GOT3 (cell line): ENCODE results near the gene RBM33.

Source experiments
- DNase-seq: peaks from one replicate; lab custom pipeline; 2025; ENCODE audit warnings: mixed read lengths; lab: John Stamatoyannopoulos, UW

Gene RBM33

GRCh38 chr7:155774947-155775346 lies 130.5 kb downstream of the RBM33 start:
- no peak for DNase-seq

DNA sequence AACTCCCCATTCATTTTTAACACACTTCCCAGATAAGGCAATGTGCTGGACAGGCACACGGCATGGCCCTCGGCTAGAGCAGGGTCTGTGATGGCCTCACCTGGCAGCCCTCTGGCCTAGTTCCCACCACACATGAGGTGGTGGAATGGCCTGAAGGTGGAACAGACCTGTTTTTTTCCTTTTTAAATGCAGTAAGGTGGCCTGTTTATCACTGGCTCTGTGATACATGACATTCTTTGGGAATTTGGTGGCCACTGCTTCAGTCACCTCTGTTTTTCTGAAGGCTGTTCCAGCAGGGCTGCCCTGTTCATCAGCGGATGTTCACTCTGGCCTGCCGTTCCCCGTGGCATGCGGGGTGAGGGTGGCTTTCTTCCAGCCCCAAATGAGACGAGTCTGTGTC lies 131.2 kb downstream of the RBM33 start:
- DNase-seq = no peak

GRCh38 chr7:155776606-155777005 lies 132.1 kb downstream of the RBM33 start:
- DNase-seq = no peak

GRCh38 chr7:155778349-155778748 lies 133.9 kb downstream of the RBM33 start:
- no peak for DNase-seq

GRCh38 chr7:155780884-155781283 lies 136.4 kb downstream of the RBM33 start:
- DNase-seq = no peak

DNA sequence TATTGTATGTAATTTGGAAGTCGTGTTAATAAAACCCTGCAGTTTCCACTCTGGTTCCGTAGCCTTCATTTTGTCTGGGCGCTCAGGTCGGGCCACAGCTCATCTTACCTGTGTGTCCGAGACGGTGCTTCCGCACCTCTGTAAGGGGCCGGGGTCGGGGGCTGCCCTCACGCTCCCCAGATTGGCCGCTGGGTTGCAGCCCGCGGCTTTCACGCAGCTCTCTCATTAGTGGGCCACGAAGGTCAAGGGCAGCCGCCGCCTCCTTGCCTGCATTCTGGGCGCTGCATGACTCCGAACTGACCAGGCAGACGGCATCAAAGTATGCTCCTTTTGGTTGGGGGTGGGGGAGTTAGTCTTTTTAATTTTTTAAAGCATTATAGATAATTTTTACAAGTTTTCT lies 137.0 kb downstream of the RBM33 start:
- no peak for DNase-seq

- DNase-seq = no peak
These were observed 138.0 kb downstream of the RBM33 start for GRCh38 chr7:155782466-155782865.

DNA sequence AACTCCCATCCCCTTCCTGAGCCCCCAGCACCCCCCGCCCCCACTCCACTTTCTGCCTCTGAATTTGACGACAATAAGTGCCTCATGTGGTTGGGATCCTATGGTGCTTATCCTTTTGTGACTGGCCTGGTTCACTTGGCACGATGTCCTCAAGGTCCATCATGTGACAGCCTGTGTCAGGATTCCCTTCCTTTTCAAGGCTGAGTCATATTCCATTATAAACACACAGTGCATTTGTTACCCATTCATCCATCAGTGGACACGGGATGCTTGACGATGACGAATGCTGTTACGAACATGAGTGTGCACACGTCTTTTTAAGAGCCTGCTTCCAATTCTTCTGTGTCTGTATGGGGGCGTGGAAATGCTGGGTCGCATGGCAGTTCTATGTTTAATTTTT lies 141.1 kb downstream of the RBM33 start:
- no peak for DNase-seq

DNA sequence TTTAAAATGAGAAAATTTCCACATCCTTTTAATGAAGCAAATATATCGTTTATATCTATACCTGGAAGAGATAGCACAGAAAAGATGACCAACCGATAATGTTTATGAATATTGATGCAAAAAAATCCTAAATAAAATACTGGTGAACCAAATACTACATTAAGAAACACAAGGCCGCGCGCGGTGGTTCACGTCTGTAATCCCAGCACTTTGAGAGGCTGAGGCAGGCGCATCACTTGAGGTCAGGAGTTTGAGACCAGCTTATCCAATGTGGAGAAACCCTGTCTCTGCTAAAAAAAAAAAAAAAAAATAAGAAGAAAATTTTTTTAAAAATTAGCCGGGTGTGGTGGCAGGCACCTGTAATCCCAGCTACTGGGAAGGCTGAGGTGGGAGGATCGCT lies 142.0 kb downstream of the RBM33 start:
- DNase-seq = no peak

DNA sequence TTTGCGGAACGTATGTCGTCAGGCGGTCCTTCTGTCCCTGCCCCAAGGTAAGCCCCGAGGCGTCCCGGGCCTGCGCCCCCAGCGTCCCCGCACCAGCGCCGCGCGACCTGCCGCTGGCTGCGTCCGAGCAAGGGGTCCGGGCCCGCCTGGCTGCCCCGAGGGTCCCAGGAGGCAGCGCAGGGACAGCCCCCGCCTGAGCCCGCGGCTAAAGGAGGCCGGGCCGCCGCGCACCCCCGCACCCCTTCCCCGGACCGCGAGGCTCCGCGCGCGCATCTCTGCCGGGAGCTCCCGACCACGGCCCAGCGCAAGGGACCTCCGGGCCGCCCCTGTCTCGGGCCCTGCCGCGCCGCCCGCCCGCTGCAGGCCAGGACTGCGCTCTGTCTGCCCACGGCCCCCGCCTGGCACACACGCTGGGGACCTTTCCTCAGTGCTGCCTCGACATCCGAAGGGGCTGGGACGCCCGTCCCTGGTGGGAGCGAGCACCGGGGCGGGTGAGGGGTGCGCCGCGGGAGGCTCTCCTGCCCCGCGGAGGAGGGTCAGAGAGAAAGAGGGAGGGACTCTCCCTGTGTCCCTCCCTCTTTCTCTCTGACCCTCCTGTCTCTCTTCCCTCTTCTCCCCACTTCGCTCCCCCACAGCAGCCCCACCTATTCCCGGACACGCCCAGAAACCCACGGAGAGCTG lies 142.8 kb downstream of the RBM33 start:
- no peak for DNase-seq

DNA sequence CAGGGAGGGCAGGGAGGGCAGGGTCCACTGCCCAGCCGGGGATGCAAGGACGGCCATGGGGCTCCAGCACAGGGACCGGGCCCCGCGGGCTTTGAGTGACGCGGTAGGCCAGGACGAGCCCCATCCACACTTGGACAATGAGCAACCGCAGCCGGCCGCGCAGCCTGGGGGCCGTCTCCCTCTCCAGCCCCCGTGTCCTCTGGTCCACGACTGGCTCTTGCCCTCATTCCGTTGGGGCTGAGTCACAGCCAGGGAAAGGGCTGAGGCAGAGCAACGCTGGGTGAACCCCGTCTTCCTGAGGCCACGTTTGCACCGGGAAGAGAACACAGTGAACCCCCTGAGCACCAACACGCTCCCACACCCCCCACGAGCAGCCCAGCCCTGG lies 144.1 kb downstream of the RBM33 start:
- no peak for DNase-seq

DNA sequence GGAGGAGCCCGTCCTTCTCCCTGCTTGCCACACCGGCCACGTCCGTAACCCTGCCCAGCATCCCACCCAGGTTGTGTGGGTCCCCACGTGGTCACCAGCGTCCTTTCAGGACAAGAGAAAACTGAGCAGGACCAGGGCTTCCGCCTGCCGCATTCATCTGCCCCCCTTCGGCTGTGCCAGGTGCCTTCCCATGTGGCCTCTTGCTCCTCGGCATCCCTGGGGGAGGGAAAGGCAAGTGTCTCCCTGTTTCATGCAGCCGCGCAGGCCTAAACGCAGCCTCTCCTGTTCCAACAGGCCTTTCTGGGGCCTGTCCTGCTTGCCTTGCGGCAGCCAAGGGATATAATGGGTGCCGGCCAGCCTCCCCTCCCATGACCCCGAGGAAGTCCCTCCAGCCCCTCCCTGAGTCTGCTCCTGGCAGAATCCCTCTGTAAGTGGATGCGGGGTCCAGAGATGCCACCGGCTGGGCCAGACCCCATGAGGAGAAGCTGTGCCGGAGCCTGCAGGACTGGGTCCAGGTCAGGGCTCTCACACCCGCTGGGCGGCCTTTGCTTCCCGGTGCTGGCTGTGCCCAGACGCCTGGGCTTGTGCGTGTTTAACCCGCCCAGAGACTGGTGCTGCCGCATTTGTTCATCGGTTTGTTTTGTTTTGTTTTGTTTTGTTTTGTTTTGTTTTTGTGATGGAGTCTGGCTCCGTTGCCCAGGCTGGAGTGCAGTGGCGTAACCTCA lies 144.7 kb downstream of the RBM33 start:
- DNase-seq = no peak

GRCh38 chr7:155790666-155791065 lies 146.2 kb downstream of the RBM33 start:
- no peak for DNase-seq

GRCh38 chr7:155791214-155791737 lies 146.8 kb downstream of the RBM33 start:
- no peak for DNase-seq

- DNase-seq = no peak
These were observed 147.4 kb downstream of the RBM33 start for GRCh38 chr7:155791836-155792235.

DNA sequence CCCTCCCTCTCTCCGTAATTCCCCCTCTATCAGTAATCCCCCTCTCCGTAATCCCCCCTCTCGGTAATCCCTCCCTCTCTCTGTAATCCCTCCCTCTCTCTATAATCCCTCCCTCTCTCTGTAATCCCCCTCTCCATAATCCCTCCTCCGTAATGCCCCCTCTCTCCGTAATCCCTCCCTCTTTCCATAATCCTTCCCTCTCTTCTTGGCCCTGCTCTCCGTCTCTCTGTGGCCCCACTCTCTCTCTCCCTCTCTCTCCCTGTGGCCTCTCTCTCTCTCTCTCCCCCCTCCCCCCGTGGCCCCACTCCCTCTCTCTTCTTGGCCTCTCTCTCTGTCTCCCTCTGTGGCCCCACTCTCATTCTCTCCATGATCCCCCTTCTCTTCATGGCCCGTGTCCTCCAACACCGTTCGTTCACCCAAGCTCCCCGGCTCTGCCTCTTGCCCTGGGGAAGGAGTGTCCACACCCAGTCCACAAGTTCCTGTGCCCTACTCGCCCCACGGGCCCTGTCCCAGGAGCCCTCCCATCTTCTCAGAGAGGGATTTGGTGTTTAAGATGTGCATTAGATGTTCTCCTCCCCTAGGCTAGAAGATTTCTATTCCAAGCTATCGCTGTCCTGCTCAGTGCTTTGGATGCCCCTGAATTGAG lies 148.0 kb downstream of the RBM33 start:
- DNase-seq = no peak

- no peak for DNase-seq
These were observed 148.6 kb downstream of the RBM33 start for GRCh38 chr7:155792999-155793560.

- no peak for DNase-seq
These were observed 149.3 kb downstream of the RBM33 start for GRCh38 chr7:155793720-155794119.

DNA sequence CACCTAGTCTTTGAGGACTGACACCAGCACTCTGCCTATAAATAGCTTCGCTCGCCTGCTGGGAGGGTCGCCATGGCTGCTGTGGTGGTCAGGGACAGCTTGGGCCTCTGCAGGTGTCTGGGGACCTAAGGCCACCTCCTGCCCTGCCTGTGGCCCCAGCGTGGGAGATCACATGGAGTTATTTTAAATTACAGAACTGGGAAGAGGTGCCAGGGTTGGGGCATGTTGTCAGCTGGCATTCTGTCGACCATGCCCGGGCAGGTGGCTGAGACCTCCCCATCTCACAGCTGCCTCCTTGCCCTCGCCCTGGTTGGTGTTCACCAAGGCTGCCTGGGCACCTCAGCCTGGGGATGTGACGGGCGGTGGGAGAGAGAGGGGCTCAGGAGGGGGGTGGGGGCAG lies 149.7 kb downstream of the RBM33 start:
- no peak for DNase-seq

GRCh38 chr7:155795401-155795800 lies 150.9 kb downstream of the RBM33 start:
- no peak for DNase-seq

GRCh38 chr7:155795951-155796350 lies 151.5 kb downstream of the RBM33 start:
- DNase-seq = no peak

DNA sequence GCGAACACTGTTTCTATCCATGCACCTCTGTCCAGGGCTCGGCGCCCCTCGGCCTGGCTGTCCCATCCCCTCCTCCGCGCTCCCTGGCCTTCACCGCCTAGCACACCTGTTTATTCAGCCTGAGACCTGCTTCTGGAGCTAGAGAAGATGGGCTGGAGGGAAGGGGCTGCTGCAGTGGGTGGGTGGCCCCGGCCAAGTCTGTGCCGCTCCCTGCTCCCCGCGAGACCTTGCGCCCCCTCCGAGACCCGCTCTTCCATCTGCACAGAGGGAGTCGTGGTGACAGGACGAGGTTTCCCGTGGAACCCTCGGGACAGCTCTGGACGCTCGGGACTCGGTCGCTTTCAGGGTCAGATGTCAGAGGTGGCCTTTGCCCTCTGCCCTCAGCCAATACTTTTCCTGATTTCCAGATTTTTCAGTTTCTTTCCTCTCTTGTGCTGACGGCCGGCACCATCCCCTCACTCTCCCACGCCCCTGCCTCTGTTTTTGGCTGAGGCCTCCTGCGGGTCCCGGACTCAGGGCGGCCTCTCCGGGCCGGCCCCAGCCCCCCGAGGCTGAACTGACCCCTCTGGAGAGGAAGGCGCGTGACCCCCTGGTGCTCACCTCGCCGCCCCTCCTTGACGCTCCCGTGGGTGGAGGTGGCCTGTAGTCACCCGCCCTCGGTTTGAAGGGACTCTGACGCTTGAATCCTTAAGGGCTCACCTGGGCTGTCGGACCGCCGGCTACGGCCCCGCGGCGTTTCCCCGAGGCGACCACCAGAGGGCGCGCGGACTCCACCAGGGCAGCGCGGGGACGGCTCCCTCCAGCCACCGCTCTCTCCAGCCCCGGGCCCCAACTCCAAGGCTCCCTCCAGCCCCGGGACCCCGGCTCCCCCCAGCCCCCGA lies 152.2 kb downstream of the RBM33 start:
- DNase-seq = no peak
